Stimulated activated CD4-positive, alpha-beta T cell treated with anti-CD3 and anti-CD28 coated beads, TNF-alpha, amount 100 ng/mL, for 48 hours (primary cell): ENCODE measurements around the gene CHMP5.
"Not testable (repeated sequence)": the region's sequence is repeated elsewhere in the genome, so short reads cannot be mapped to it uniquely, and the experiment has no call there.

Experiments
- DNase-seq, 3 donors: peaks; one replicate each; pipeline ENCODE4 v3.0.0-alpha.2; 2020; ENCODE audit warnings: low read depth in 3 of 3

The CHMP5 gene

GRCh38 chr9:33277484-33277883 is 12.6 kb downstream of the CHMP5 start:
- no peak for DNase-seq

- no peak for DNase-seq
Measured at GRCh38 chr9:33285502-33285901, 20.7 kb downstream of the CHMP5 start.

DNA sequence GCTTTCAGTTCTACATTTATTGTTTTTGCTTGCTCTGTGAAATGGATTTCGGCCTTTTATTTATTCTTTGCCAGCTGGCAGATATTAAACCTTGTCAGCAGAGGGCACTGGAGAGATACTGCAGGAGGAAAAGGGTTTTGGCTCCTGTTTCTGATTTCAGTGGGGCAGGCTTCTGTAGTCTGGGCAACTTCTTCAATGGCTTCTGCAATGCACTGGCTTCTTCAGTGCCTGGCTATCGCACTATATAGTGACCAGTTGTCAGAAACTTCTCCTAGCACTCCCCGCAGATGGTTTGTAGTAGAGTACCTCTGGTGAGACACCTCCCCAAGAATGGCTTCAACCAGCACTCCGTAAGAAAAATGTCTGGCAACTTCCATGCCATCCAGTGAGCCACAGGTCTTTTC is 22.2 kb downstream of the CHMP5 start:
- DNase-seq = peak in 1 of 3 donors; percentile 51

DNA sequence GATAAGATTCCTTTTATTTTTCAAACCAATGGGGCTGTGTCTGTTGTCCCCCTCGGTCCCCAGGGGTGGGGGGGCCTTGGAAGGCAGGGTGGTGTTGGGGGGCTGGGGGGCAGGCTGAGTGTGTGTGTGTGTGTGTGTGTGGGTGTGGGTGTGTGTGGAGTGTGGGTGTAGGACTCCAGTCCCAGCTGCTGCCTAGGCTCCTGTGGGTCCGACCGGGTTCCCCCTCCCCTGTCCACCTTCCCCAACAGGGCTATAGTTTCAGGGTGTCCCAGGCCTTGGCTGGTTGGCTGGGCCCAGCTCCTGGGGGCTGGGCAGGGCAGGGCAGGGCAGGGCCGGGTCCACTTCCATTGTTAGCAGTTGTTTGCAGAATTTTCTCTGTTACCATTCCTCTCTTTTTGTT is 23.4 kb downstream of the CHMP5 start:
- no peak for DNase-seq

GRCh38 chr9:33288828-33289483 is 24.1 kb downstream of the CHMP5 start:
- no peak for DNase-seq

GRCh38 chr9:33289496-33289895 is 24.6 kb downstream of the CHMP5 start:
- peak in 1 of 3 donors; percentile 44 for DNase-seq

DNA sequence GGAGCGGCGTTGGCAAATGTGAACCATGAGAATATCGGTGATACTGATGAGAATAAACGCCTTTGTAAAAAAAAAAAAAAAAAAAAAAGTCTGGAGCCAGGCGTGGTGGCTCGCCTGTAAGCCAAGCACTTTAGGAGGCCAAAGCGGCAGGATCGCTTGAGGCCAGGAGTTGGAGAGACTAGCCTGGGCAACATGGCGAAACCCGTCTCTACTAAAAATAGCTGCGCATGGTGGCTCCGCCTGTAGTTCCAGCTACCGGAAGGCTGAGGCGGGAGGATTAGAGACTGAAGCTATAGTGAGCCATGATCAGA is 25.0 kb downstream of the CHMP5 start:
- DNase-seq = no peak

GRCh38 chr9:33290247-33291030 is 25.6 kb downstream of the CHMP5 start, which contains the start of gene NFX1:
Gene NFX1, plus strand, starts transcription at chr9:33290516. Its CDS starts 57 bp downstream, at chr9:33290573.
- DNase-seq = peak; percentile 92 to 98 (median 97)

DNA sequence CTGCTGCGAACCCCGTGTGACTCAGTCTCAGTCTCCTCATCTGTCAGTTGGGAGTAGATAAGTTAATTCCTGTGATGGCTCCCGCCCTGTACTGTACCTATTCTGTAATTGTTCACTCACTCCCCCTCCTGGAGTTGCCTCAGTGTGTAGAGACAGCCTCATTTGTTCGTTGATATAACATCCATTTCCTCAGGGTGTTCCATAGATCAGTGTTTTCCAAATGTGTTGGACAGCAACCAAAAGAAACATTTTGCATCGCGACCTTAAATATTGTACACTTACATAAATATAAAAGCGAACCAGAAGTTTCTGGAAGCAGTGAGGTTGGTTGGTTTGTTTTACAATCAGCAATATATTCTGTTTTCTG is 26.2 kb downstream of the CHMP5 start:
- DNase-seq = no peak

DNA sequence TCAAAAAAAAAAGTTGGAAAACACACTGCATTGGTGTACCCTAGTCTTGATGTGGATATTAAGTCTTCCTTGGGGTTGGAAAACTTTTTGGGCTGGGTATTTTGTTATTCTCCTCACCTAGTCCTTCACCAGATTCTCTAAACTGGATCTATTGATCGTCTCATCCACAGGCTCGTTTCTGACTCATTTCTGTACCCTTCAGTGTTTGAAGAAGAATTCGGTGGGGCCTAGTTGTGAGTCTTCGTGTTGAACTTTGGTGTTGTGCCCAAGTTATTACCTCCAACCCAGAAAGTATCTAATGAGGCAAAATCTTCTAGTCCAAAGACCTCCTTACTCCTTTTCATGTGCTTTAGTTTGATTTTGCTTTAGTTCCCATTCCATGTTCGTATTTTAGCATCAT is 27.1 kb downstream of the CHMP5 start:
- no peak for DNase-seq

- DNase-seq = no peak
Measured at GRCh38 chr9:33293782-33294181, 28.9 kb downstream of the CHMP5 start.

GRCh38 chr9:33294670-33295432 is 30.0 kb downstream of the CHMP5 start:
- no peak for DNase-seq

GRCh38 chr9:33295571-33295970 is 30.7 kb downstream of the CHMP5 start:
- DNase-seq = no peak

DNA sequence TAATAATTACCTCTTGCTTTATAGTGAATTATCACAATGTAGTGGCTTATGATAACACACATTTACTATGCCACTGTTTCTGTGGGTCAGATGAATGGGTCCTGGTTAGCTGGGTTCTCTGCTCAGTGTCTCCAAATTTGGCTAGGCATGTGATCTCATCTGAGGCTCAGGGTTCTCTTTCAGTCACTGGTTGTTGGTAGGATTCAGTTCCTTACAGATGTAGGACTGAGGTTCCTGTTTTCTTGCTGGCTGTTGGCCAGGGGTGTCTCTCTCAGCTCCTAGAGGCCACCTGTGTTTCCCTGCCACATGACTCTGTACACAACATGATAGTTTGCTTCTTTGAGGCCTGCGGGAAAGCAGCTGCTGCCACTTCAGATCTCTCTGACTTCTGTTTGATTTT is 32.6 kb downstream of the CHMP5 start:
- DNase-seq = no peak

- no peak for DNase-seq
Measured at GRCh38 chr9:33300546-33300945, 35.7 kb downstream of the CHMP5 start.

DNA sequence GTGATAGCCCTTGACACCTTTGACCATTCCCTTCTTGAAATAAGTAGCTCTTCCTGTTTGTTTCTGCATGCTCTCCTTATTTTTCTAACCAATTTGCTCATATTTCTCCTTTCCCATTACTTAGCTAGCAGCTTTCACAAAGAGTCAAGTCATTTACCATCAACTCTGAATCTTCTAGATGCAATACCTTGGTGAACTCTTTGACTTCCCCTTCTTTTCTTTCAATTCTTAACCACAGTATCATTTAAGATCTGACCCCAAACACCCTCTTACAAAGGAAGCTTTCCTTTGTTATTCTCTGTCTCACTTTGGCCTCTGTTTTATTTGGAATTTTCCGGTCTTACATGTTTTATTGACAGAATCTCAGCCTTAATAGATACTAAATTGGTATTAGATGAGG is 39.5 kb downstream of the CHMP5 start:
- no peak for DNase-seq

DNA sequence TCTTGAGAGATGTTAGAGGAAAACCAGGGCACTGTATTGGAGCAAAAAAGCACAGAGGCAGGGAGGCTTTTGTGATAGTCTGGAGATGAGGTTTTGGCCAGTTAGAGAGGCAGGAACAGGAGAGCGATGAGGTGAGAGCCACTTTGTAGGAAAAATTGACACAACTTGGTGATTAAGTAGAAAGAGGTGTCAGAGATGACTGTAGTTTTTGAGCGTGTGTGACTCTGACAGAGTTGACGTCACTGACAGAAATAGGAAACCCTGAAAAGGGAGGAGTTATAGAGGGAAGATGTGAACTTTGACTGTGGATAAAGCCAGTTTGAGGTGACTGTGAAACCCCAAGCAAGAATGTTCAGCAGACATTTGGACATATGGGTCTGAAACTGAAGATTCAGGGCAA is 41.2 kb downstream of the CHMP5 start:
- peak in 1 of 3 donors; percentile 30 for DNase-seq

DNA sequence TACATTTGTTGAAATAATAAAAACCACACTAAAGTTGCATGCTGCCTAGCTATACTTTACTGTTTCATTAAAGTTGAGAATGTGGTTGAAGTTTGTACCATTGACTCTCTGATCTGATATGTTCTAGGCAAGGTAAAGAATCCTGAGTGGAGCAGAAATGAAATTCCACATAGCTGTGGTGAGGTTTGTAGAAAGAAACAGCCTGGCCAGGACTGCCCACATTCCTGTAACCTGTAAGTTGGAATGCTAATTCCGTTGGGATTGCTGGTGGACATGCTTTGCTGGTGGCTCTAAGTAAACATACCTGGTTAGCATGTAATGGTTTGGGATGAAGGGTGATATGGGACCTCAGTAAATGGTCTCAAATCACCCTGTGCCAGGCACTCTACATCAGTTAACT is 42.2 kb downstream of the CHMP5 start:
- no peak for DNase-seq

DNA sequence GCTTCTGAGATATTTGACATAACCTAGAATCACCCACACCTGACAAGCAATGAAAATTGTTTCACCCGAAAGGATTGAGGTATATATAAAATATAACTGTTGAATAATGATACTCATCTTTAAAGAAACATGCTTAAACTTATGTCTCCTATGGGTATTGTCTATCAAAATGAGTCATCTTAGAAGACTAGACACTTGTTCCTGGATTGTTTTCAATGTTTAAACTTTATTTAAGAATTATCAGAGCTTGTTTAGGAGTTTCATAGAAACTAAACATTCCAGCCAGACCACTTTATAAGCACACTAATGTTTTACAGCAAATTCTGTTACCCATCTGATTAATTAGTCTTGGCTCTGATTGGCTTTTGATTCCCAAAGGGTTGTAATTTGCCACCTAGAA is 45.1 kb downstream of the CHMP5 start:
- no peak for DNase-seq

DNA sequence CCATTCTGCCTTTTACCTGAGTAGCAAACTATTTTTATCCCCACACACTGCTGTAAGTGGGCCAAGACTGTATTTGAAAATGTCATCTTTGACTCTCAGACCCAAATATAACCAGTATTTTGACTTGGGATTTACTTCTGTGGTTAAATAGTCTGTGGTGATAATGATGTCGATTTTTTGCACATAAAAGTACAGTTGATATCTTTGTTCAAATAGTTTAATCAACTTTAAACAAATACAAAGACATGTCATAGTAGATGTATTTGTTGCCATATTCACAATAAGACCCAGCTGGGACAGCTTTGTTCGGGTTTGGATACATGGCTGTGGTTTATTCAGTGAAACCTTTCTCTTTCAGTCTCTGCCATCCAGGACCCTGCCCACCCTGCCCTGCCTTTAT is 45.9 kb downstream of the CHMP5 start:
- DNase-seq = no peak

DNA sequence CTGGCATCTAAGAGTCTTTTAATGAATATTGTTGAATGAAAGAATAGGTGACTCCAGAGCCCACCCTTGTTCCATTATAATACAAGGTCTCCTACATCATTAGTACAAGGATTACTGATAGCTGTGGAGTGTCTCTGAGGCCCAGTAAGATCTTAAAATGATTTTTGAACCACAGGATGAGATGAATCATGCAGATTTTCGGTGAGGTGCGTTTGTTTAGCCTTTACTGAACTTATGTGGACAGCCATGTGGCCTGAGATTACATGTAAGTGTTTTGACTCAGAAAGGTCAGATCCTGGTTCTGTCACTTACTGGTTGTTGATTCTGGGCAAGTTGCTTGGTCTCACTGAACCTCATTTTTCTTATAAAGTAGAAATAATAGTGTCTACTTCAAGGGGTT is 47.1 kb downstream of the CHMP5 start:
- DNase-seq = no peak

- DNase-seq = no peak
Measured at GRCh38 chr9:33315371-33315770, 50.5 kb downstream of the CHMP5 start.

- not testable (repeated sequence) for DNase-seq
Measured at GRCh38 chr9:33317136-33317535, 52.3 kb downstream of the CHMP5 start.
